Mucosa of stomach (tissue), 1 donor: ENCODE data around the gene POLR1E.

Experiments
- H3K27me3 ChIP-seq: one replicate; pipeline ENCODE4 v1.7.0; 2013; ENCODE audit warnings: mild to moderate bottlenecking, low read length; ENCODE audit not compliant: control insufficient read depth, insufficient read depth
- H3K36me3 ChIP-seq: one replicate; pipeline ENCODE4 v1.7.0; 2013; ENCODE audit warnings: low read length; ENCODE audit not compliant: control insufficient read depth, insufficient read depth
- H3K4me1 ChIP-seq: one replicate; pipeline ENCODE4 v1.7.0; 2013; ENCODE audit warnings: mild to moderate bottlenecking, low read length; ENCODE audit not compliant: control insufficient read depth, insufficient read depth
- H3K4me3 ChIP-seq: one replicate; pipeline ENCODE4 v1.7.0; 2013; ENCODE audit warnings: low read length
- H3K9ac ChIP-seq: one replicate; pipeline ENCODE4 v1.7.0; 2013; ENCODE audit warnings: mild to moderate bottlenecking, low read length, moderate library complexity
- H3K9me3 ChIP-seq: one replicate; pipeline ENCODE4 v1.7.0; 2013; ENCODE audit warnings: mild to moderate bottlenecking, low read length, moderate library complexity; ENCODE audit not compliant: control insufficient read depth
- donor health status: Pancreatic carcinoma.

The POLR1E gene, protein sequence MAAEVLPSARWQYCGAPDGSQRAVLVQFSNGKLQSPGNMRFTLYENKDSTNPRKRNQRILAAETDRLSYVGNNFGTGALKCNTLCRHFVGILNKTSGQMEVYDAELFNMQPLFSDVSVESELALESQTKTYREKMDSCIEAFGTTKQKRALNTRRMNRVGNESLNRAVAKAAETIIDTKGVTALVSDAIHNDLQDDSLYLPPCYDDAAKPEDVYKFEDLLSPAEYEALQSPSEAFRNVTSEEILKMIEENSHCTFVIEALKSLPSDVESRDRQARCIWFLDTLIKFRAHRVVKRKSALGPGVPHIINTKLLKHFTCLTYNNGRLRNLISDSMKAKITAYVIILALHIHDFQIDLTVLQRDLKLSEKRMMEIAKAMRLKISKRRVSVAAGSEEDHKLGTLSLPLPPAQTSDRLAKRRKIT

DNA sequence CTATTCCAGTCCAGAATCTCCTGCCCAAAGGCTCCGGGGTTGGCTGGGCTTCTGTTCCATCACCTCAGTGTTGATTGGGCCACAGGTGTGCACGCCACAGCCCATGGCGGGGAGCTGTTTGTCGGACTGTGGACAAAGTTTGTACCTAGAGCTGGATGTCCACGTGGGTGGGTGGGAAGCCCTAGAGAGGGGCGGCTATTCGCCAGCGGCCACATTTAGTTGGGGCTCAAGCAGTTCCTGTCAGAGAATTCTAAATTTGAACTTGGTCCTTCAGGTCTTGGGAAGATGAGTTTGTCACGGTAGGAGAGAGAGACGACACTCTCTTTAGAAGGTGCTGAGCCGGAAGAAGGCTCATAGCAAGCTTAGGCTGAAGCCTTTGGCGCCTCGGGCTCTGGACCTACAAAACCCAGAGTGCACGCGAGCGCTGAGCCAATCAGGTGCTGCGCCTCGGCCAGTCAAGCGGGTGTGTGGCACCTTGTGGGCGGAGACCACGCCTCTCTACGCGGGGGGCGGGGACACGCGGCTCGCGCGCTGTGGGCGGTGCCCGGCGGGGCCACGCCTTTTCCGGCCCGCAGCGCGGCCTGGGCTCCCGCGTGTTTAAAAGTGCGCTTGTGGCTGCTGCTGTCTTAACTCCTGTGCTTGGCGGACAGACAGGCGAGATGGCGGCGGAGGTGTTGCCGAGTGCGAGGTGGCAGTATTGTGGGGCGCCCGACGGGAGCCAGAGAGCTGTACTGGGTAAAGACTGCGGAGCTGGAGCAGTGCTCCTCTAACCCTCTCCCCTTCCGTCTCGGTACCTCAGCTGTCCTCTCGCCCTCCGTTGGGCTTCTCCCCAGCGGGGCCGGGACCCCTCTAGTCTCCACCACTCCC lies at the start of gene POLR1E:
TSS of gene POLR1E (plus strand) at position 560 of the 867 bp plus-strand sequence. CDS start at position 660, 100 bp downstream.
- Histone ChIP-seq H3K27me3 (no peaks in the 10 kb centered on the region), H3K36me3 (no peaks in the 10 kb centered on the region), H3K4me3 (peak within 1 kb of the TSS; percentile 81), H3K9me3 (no peaks in the 10 kb centered on the region), H3K4me1 (peaks cover 20% of the 10 kb centered on the region), H3K9ac (peak within 1 kb of the TSS; percentile 82)

DNA sequence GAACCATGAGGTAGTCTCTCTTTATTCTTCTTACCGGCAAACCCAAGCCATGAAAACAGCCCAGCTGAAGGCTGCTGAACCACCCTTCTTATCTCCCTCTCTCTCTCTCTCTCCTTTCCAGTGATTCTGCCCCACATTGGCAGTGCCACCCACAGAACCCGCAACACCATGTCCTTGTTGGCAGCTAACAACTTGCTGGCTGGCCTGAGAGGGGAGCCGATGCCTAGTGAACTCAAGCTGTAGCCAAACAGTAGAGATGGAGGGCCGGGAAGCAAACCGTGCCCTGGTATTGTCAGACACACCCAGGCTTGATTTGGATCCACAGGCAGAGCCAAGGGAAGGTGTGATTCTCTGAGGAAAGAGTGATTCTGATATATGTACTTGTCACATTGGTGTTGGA lies 49.2 kb upstream of the POLR1E start:
- Histone ChIP-seq H3K36me3 (no peaks in the 10 kb centered on the region), H3K4me1 (no peaks in the 10 kb centered on the region), H3K4me3 (no peak overlapping the region), H3K9me3 (no peaks in the 10 kb centered on the region), H3K27me3 (no peaks in the 10 kb centered on the region), H3K9ac (no peak overlapping the region)

DNA sequence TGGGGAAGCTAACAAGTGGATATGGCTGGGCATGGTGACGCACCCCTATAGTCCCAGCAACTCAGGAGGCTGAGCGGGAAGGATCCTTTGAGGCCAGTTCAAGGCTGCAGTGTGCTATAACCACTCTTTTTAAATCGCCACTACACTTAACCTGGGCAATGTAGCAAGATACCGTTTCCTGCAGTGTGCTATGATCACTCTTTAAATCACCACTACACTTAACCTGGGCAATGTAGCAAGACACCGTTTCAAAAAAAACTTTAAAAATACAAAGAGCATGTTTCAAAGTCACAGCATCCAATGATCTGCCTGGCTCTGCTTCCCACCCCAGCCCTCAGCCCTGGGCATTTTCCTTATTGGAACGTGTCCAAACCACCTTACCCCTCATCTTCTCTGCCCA lies 48.7 kb upstream of the POLR1E start:
- Histone ChIP-seq H3K9me3 (no peaks in the 10 kb centered on the region), H3K36me3 (no peaks in the 10 kb centered on the region), H3K9ac (no peak overlapping the region), H3K4me3 (no peak overlapping the region), H3K4me1 (no peaks in the 10 kb centered on the region), H3K27me3 (no peaks in the 10 kb centered on the region)

GRCh38 chr9:37437621-37438020 lies 48.1 kb upstream of the POLR1E start:
- H3K9me3 ChIP-seq, result no peaks in the 10 kb centered on the region
- no peaks in the 10 kb centered on the region for H3K4me1 ChIP-seq
- no peak overlapping the region for H3K9ac ChIP-seq
- H3K36me3 ChIP-seq, result no peaks in the 10 kb centered on the region
- no peaks in the 10 kb centered on the region for H3K27me3 ChIP-seq
- H3K4me3 ChIP-seq, result no peak overlapping the region

- Histone ChIP-seq H3K9ac (no peak overlapping the region), H3K36me3 (no peaks in the 10 kb centered on the region), H3K27me3 (no peaks in the 10 kb centered on the region), H3K4me3 (no peak overlapping the region), H3K9me3 (no peaks in the 10 kb centered on the region), H3K4me1 (no peaks in the 10 kb centered on the region)
These were observed 47.4 kb upstream of the POLR1E start for GRCh38 chr9:37438359-37438758.

DNA sequence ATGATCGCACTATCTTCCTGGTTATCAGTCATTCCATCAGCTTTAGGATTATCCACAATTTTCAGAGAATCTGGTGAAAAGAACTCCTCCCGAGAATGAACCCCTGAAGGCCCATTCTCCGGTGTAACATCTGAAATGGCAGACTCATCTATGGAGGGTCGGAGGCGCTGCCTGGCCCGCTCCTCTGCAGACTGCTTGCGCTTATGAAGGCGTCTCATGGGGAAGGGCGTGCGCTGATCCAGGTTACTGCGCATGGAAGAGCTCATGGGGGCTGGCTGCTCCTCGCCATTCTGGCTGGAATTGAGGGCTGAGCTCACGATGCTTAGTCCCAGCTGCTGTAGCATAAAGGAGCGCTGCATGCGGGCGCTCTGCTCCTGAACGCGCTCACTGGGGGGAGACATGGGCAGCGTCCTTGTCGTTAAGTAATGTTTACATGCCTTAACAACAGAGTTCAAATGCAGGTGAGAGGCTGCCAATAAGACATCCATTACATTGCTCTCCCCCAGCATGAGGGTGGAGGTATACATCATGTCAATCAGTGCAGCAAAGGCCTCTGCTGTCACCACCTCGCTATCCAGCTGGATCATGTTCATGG lies 43.9 kb upstream of the POLR1E start:
- H3K9ac ChIP-seq, result no peak overlapping the region
- H3K36me3 ChIP-seq, result no peaks in the 10 kb centered on the region

GRCh38 chr9:37442556-37442955 lies 43.2 kb upstream of the POLR1E start:
- peaks cover 23% of the 10 kb centered on the region for H3K4me1 ChIP-seq
- H3K36me3 ChIP-seq, result no peaks in the 10 kb centered on the region
- H3K27me3 ChIP-seq, result no peaks in the 10 kb centered on the region
- H3K4me3 ChIP-seq, result no peak overlapping the region
- no peaks in the 10 kb centered on the region for H3K9me3 ChIP-seq
- H3K9ac ChIP-seq, result no peak overlapping the region

More for the DNA sequence above, 43.9 kb upstream of the POLR1E start:
- H3K4me3 ChIP-seq, result no peak overlapping the region
- no peaks in the 10 kb centered on the region for H3K27me3 ChIP-seq
- H3K4me1 ChIP-seq, result peaks cover 22% of the 10 kb centered on the region
- no peaks in the 10 kb centered on the region for H3K9me3 ChIP-seq

- peaks cover 23% of the 10 kb centered on the region for H3K4me1 ChIP-seq
- no peaks in the 10 kb centered on the region for H3K36me3 ChIP-seq
- no peak overlapping the region for H3K4me3 ChIP-seq
- no peaks in the 10 kb centered on the region for H3K9me3 ChIP-seq
- H3K27me3 ChIP-seq, result no peaks in the 10 kb centered on the region
- no peak overlapping the region for H3K9ac ChIP-seq
These were observed 42.2 kb upstream of the POLR1E start for GRCh38 chr9:37443566-37443965.

DNA sequence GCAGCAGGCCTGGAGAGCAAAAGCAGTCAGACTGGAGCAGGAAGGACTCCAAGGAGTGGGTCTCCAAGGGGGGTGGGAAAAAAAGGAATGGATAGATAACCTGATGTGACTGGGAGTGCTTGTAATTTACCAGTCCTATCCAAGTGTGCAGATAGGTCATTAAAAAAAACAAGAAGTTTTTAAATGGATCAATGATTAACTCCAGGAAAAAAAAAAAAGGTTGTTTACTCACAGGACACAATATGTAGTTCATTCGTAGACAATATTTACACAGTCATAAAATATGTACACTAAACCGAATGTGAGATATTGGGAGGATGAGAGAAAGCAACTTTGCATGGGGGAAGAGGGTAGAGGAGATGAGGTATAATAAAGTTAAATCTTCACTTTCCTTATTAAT lies 40.9 kb upstream of the POLR1E start:
- Histone ChIP-seq H3K36me3 (no peaks in the 10 kb centered on the region), H3K4me1 (peaks cover 23% of the 10 kb centered on the region), H3K4me3 (no peak overlapping the region), H3K27me3 (no peaks in the 10 kb centered on the region), H3K9ac (no peak overlapping the region), H3K9me3 (no peaks in the 10 kb centered on the region)

DNA sequence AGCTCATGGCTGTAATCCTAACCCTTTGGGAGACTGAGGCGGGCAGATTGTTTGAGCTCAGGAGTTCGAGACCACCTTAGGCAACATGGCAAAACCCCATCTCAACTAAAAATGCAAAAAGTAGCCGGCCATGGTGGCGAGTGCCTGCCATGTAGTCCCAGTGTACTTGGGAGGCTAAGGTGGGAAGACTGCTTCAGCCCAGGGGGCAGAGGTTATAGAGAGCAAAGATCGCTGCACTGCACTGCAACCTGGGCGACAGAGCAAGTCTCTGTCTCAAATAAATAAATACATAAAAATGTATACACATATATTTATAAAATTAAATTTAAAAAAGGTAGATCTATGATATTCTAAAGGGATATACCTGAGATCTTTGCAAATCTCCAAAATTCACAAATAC lies 39.9 kb upstream of the POLR1E start:
- H3K27me3 ChIP-seq, result no peaks in the 10 kb centered on the region
- H3K9me3 ChIP-seq, result no peaks in the 10 kb centered on the region

DNA sequence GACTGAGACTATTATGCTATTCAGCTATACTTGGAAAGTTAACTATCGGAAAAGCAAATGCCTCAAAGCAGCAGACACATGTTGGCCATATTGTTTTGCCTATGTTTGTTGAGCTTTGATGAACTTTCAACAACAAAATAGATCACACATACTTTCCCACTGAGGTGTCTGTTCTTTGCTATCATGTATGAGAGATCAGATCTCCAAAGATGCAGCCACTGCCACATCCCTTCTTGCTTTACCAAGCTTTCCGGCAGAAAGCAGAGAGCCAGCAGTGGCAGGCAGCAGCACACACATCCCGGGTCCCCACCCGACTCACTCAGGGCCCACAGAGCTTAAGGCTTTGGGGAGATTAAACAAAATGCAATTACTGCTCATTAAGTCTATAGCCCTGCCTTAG lies 39.3 kb upstream of the POLR1E start:
- Histone ChIP-seq H3K27me3 (no peaks in the 10 kb centered on the region), H3K36me3 (no peaks in the 10 kb centered on the region), H3K9ac (no peak overlapping the region), H3K4me1 (peaks cover 23% of the 10 kb centered on the region), H3K9me3 (no peaks in the 10 kb centered on the region), H3K4me3 (no peak overlapping the region)

More for the DNA sequence above, 39.9 kb upstream of the POLR1E start:
- H3K4me3 ChIP-seq, result no peak overlapping the region
- no peaks in the 10 kb centered on the region for H3K36me3 ChIP-seq
- no peak overlapping the region for H3K9ac ChIP-seq
- H3K4me1 ChIP-seq, result peaks cover 23% of the 10 kb centered on the region

GRCh38 chr9:37447111-37447510 lies 38.6 kb upstream of the POLR1E start:
- Histone ChIP-seq H3K4me3 (no peak overlapping the region), H3K36me3 (no peaks in the 10 kb centered on the region), H3K9ac (no peak overlapping the region), H3K9me3 (no peaks in the 10 kb centered on the region), H3K4me1 (peaks cover 25% of the 10 kb centered on the region), H3K27me3 (no peaks in the 10 kb centered on the region)
